K562 (cell line): ENCODE results near the gene B3GLCT. TPM values are rescaled to one million over a fixed set of nuclear protein-coding genes. Genes with fewer than 3 reads are reported as not detected.

ENCODE experiments used
- ATAC-seq: fragments of 200-7000 bp; cut with Tn5 transposase; 3 replicates; pipeline ENCODE4 v1.9.1; 2020; ENCODE audit warnings: moderate library complexity
- BruUV-seq: library from RNA; stranded (reverse); fragments of 400-500 nt; replicated peaks from 2 replicates; lab custom pipeline; 2021; lab: Mats Ljungman, UMichigan
- CTCF ChIA-PET: fragments of 300-600 bp; formaldehyde crosslinking; extraction: SDS; loops from one replicate; lab custom pipeline; 2021; ENCODE audit warnings: low intra/inter-chr PET ratio; lab: Yijun Ruan, JAX
- POLR2A ChIA-PET: fragments of 300-600, 350-650 bp; sonication (Branson Sonifier 250); formaldehyde crosslinking; extraction: SDS; loops from one replicate; lab custom pipeline; 2021; ENCODE audit warnings: antibody characterized with exemption, inconsistent platforms; lab: Yijun Ruan, JAX
- DNase-seq, 4 experiments: peaks; one replicate each; pipeline versions ENCODE4 v3.0.0 to v3.0.0-alpha.2; 2011 to 2018; ENCODE audit warnings: low spot score in 3 of 4, mixed read lengths in 3 of 4; ENCODE audit errors: extremely low read depth in 1 of 4
- FAIRE-seq: peaks from 2 replicates; lab custom pipeline; 2011; peaks lifted over from hg19 to GRCh38; lab: Jason Lieb, UNC
- H2AFZ ChIP-seq: 2 replicates; pipeline ENCODE4 v1.6.0; 2011; ENCODE audit warnings: low read depth, low read length, control low read depth, inconsistent platforms
- H3K27ac ChIP-seq: fragments of 200-600 bp; 3 replicates; pipeline ENCODE4 v1.8.0; 2011; ENCODE audit warnings: low read depth, mild to moderate bottlenecking, control low read depth, inconsistent platforms, low read length, moderate library complexity, mixed read lengths; ENCODE audit errors: extremely low read depth
- H3K27me3 ChIP-seq, 2 experiments: fragments of 300-600 bp in 1 of 2; 2 replicates in 1 of 2; 3 replicates in 1 of 2; pipeline versions ENCODE4 v1.6.0 to v1.8.0; 2011; ENCODE audit warnings: inconsistent platforms in 2 of 2, low read length in 2 of 2, mild to moderate bottlenecking in 1 of 2, mixed read lengths in 1 of 2, moderate library complexity in 1 of 2; ENCODE audit not compliant: control insufficient read depth in 2 of 2, insufficient read depth in 2 of 2
- H3K36me3 ChIP-seq: fragments of 300-600 bp; 3 replicates; pipeline ENCODE4 v1.8.0; 2011; ENCODE audit warnings: mild to moderate bottlenecking, low read length, inconsistent platforms; ENCODE audit not compliant: control insufficient read depth, insufficient read depth
- H3K4me1 ChIP-seq, 2 experiments: fragments of 200-600 bp in 1 of 2; replicated peaks in 1 of 2; 2 replicates in 1 of 2; 3 replicates in 1 of 2; pipeline versions ENCODE4 v1.5.1 to v1.8.0; 2011; ENCODE audit warnings: inconsistent platforms in 2 of 2, low read length in 2 of 2, mild to moderate bottlenecking in 1 of 2, mixed read lengths in 1 of 2, moderate library complexity in 1 of 2; ENCODE audit not compliant: control insufficient read depth in 2 of 2, insufficient read depth in 2 of 2
- H3K4me2 ChIP-seq: 2 replicates; pipeline ENCODE4 v1.6.1; 2011; ENCODE audit warnings: low read length, control low read depth, inconsistent platforms, mixed read lengths; ENCODE audit not compliant: insufficient read depth
- H3K4me3 ChIP-seq: fragments of 200-600 bp; sonication (generic), shearing (Covaris generic); 2 replicates; pipeline ENCODE4 v1.5.1; 2016; ENCODE audit warnings: control low read depth, inconsistent platforms
- H3K79me2 ChIP-seq: fragments of 200-600 bp; 3 replicates; pipeline ENCODE4 v1.8.0; 2011; ENCODE audit warnings: low read length, inconsistent platforms; ENCODE audit not compliant: control insufficient read depth, insufficient read depth
- H3K9ac ChIP-seq, 2 experiments: 2 replicates each; pipeline versions ENCODE4 v1.6.0 to v1.6.1; 2011; ENCODE audit warnings: low read depth in 2 of 2, low read length in 2 of 2, control low read depth in 1 of 2, inconsistent platforms in 1 of 2, mild to moderate bottlenecking in 1 of 2, mixed read lengths in 1 of 2; ENCODE audit not compliant: insufficient read depth in 1 of 2
- H3K9me1 ChIP-seq: one replicate; pipeline ENCODE4 v1.6.0; 2011; ENCODE audit warnings: inconsistent platforms, mild to moderate bottlenecking, low read length, moderate library complexity; ENCODE audit not compliant: control insufficient read depth, insufficient read depth
- H3K9me3 ChIP-seq: replicated peaks from 2 replicates; pipeline ENCODE4 v1.5.1; 2011; ENCODE audit warnings: low read depth, low read length, inconsistent platforms; ENCODE audit not compliant: control insufficient read depth, insufficient read depth
- H4K20me1 ChIP-seq: replicated peaks from 2 replicates; pipeline ENCODE4 v1.6.1; 2011; ENCODE audit warnings: low read length, inconsistent platforms, mixed read lengths; ENCODE audit not compliant: control insufficient read depth, insufficient read depth
- ARID2 ChIP-seq: fragments of 450-650 bp; IDR thresholded peaks from 2 replicates; pipeline ENCODE4 v1.6.1; 2017; ENCODE audit warnings: antibody characterized with exemption, mild to moderate bottlenecking
- BMI1 ChIP-seq: fragments of 150-350 bp; IDR thresholded peaks from 2 replicates; pipeline ENCODE4 v1.6.1; 2014; ENCODE audit warnings: low read length
- CBX3 ChIP-seq, 2 experiments: IDR thresholded peaks; 1 replicate in 1 of 2; 2 replicates in 1 of 2; pipeline ENCODE4 v1.6.1; 2012; ENCODE audit warnings: inconsistent platforms in 2 of 2, low read length in 2 of 2, borderline replicate concordance in 1 of 2, control low read depth in 1 of 2
- CREB1 ChIP-seq, 2 experiments: sonication (generic) in 1 of 2; formaldehyde crosslinking in 1 of 2; IDR thresholded peaks; 2 replicates each; pipeline versions ENCODE4 v1.6.1 to v1.8.0; 2012 to 2022; ENCODE audit warnings: inconsistent platforms in 1 of 2, mild to moderate bottlenecking in 1 of 2, missing genetic modification reagents in 1 of 2, moderate library complexity in 1 of 2
- ETV5 ChIP-seq: sonication (generic); formaldehyde crosslinking; IDR thresholded peaks from 2 replicates; pipeline ENCODE4 v1.4.0; 2020; ENCODE audit warnings: low read depth, mild to moderate bottlenecking, missing genetic modification reagents
- HNRNPK ChIP-seq: fragments of 200-400 bp; formaldehyde crosslinking; IDR thresholded peaks from one replicate; pipeline ENCODE4 v1.6.1; 2018; ENCODE audit warnings: mild to moderate bottlenecking, low read depth, low read length; ENCODE audit not compliant: poor library complexity, severe bottlenecking
- JUNB ChIP-seq: fragments of 450-650 bp; formaldehyde crosslinking; conservative IDR thresholded peaks from 2 replicates; pipeline ENCODE4 v1.4.0; 2020; ENCODE audit warnings: mild to moderate bottlenecking
- KLF16 ChIP-seq: IDR thresholded peaks from 2 replicates; pipeline ENCODE4 v1.6.1; 2016; ENCODE audit warnings: antibody characterized with exemption
- MYBL2 ChIP-seq, 2 experiments: fragments of 450-650 bp in 1 of 2; sonication (generic) in 1 of 2; formaldehyde crosslinking in 1 of 2; IDR thresholded peaks; 2 replicates each; pipeline versions ENCODE4 v1.6.1 to v1.8.1; 2017 to 2022; ENCODE audit warnings: borderline replicate concordance in 1 of 2, inconsistent platforms in 1 of 2, low read depth in 1 of 2, mild to moderate bottlenecking in 1 of 2, missing genetic modification reagents in 1 of 2, moderate library complexity in 1 of 2
- NFIC ChIP-seq: fragments of 450-650 bp; IDR thresholded peaks from 2 replicates; pipeline ENCODE4 v1.6.1; 2017; ENCODE audit warnings: mild to moderate bottlenecking, inconsistent platforms
- PHF8 ChIP-seq: fragments of 200-600 bp; sonication (generic); IDR thresholded peaks from 2 replicates; pipeline ENCODE4 v1.6.1; 2012; ENCODE audit warnings: mixed run types, mild to moderate bottlenecking, inconsistent platforms, low read length, moderate library complexity, borderline replicate concordance
- RBM22 ChIP-seq: fragments of 200-400 bp; formaldehyde crosslinking; IDR thresholded peaks from 2 replicates; pipeline ENCODE4 v1.6.1; 2018; ENCODE audit warnings: low read length, low read depth; ENCODE audit not compliant: poor library complexity, severe bottlenecking
- SP2 ChIP-seq: IDR thresholded peaks from 2 replicates; pipeline ENCODE4 v1.6.1; 2011; ENCODE audit warnings: mild to moderate bottlenecking, low read depth, low read length, moderate library complexity; ENCODE audit not compliant: poor library complexity, severe bottlenecking; ENCODE audit errors: extremely low read depth
- VEZF1 ChIP-seq: fragments of 200-800 bp; sonication (Bioruptor generic); IDR thresholded peaks from 2 replicates; pipeline ENCODE4 v1.6.1; 2017; ENCODE audit warnings: missing genetic modification characterization, missing compliant biosample characterization
- ZFP30 ChIP-seq: fragments of 250-450 bp; sonication (Bioruptor Pico); IDR thresholded peaks from 2 replicates; pipeline ENCODE4 v1.8.0; 2022; ENCODE audit warnings: moderate library complexity, mild to moderate bottlenecking, inconsistent platforms, borderline replicate concordance
- WGBS: fragments of 100-300 bp; shearing (Covaris generic); methylation state at CpG from one replicate; pipeline ENCODE4 v1.1.6; 2016; ENCODE audit warnings: low coverage, mixed read lengths; ENCODE audit not compliant: insufficient coverage; ENCODE audit errors: missing lambda C conversion rate; 5-methylcytosine and 5-hydroxymethylcytosine counted together
- in situ Hi-C: fragments of 300-500 bp; cut with MboI; formaldehyde crosslinking; loops from 4 replicates; pipeline ENCODE4 v1.15.0; 2018; ENCODE audit warnings: inconsistent platforms, mixed read lengths
- intact Hi-C: fragments of 100-400 bp; cut with micrococcal nuclease; formaldehyde crosslinking; loops from 2 replicates; pipeline ENCODE4 v1.14.2; 2022
- polyA plus RNA-seq, 8 experiments: library from polyadenylated mRNA; depleted of rRNA in 4 of 8; stranded (reverse) in 5 of 8; unstranded in 3 of 8; fragments of >200 nt; fragmentation: Nextera tagmentation in 2 of 8; fragmentation: Illumina TruSeq in 1 of 8; extraction: Ambion mirVana in 2 of 8; extraction: Trizol in 1 of 8; gene quantifications; 2 replicates each; pipeline versions ENCODE4 v1.2.1 to v1.2.3, GENCODE V29; 2011 to 2014; ENCODE audit warnings: inconsistent platforms in 1 of 8, missing spikeins in 1 of 8
- total RNA-seq, 7 experiments: library from RNA; depleted of rRNA in 6 of 7; stranded (reverse); fragments of >200 nt in 6 of 7; fragmentation: Illumina TruSeq in 2 of 7; extraction: Trizol in 2 of 7; gene quantifications; 2 replicates each; pipeline versions ENCODE4 v1.2.1 to v1.2.3, GENCODE V29; 2011 to 2021; ENCODE audit warnings: low replicate concordance in 1 of 7

The B3GLCT gene
- total and polyA plus RNA-seq, 9 of the 15 experiments (the other 6 are each of a cell fraction or from before 2014, with no cell fraction given), result 1.1 to 5.1 (median 2.9) TPM

GRCh38 chr13:31334547-31334946 is 134.8 kb downstream of the B3GLCT start:
- in situ Hi-C loops (no loop called here), intact Hi-C loops (no loop called here)
- TF ChIP-seq BMI1 (no peak), ZFP30 (CRISPR knock-in tag) (no peak), SP2 (no peak)
- H4K20me1 ChIP-seq, result no peaks in the 10 kb centered on the region
- no peak overlapping the region for H3K9ac ChIP-seq
- CTCF ChIA-PET, result no interaction called here
- H3K4me2 ChIP-seq, result no peak overlapping the region
- H3K4me1 ChIP-seq, result no peaks in the 10 kb centered on the region
- no peaks in the 10 kb centered on the region for H3K79me2 ChIP-seq
- 0% methylated on average over 1 of the region's 1 CpG for WGBS
- ATAC-seq (no peak), FAIRE-seq (no peak), DNase-seq (no peak)
- no peak overlapping the region for H3K4me3 ChIP-seq
- H3K9me3 ChIP-seq, result no peaks in the 10 kb centered on the region
- BruUV-seq, result no TSS peak
- POLR2A ChIA-PET, result no interaction called here
- H3K36me3 ChIP-seq, result no peaks in the 10 kb centered on the region
- no peak overlapping the region for H3K27ac ChIP-seq
- no peaks in the 10 kb centered on the region for H3K9me1 ChIP-seq
- no peak overlapping the region for H2AFZ ChIP-seq
- no peaks in the 10 kb centered on the region for H3K27me3 ChIP-seq

DNA sequence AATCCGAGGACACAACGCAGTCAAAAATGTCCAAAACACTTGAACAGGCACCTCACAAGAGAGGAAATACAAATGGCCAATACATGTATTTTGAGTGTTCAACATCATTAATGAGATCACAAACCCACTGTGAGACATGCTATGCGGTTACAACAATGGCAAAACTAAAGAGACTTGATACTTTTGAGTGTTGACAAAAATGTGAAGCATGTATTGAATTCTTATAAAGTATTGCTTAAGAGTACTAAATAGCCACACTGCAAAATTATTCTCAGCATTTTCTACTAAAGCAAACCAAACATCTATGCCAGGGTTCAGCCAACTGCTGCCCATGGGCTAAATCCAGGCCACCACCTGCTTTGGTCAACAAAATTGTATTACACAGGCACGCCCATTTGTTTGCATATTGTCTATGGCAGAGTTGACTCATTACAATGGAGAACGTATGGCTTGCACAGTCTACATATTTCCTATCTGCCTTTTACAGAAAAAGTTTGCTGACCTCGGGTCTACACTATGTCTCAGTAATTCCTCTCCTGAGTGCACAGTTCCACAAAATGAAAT is 135.3 kb downstream of the B3GLCT start:
- no peaks in the 10 kb centered on the region for H3K9me3 ChIP-seq
- H4K20me1 ChIP-seq, result no peaks in the 10 kb centered on the region
- DNase-seq (no peak), FAIRE-seq (no peak), ATAC-seq (no peak)
- H3K36me3 ChIP-seq, result no peaks in the 10 kb centered on the region
- no peak overlapping the region for H3K4me2 ChIP-seq
- H3K9me1 ChIP-seq, result no peaks in the 10 kb centered on the region
- H3K79me2 ChIP-seq, result no peaks in the 10 kb centered on the region
- H3K27me3 ChIP-seq, result no peaks in the 10 kb centered on the region
- no peaks in the 10 kb centered on the region for H3K4me1 ChIP-seq
- intact Hi-C loops, result no loop called here
- BruUV-seq, result no TSS peak
- ChIA-PET POLR2A (no interaction called here), CTCF (no interaction called here)
- no peak overlapping the region for H2AFZ ChIP-seq
- 3% methylated on average over 6 of the region's 6 CpGs for WGBS
- in situ Hi-C loops, result no loop called here
- no peak overlapping the region for H3K9ac ChIP-seq
- H3K27ac ChIP-seq, result no peak overlapping the region
- no peak overlapping the region for H3K4me3 ChIP-seq
- TF ChIP-seq ARID2, result no peak
- no peak for TF ChIP-seq CREB1 (IDR thresholded peaks at IDR 0.05)
- no peak for TF ChIP-seq CREB1 (CRISPR knock-in tag; IDR thresholded peaks at IDR 0.05)
- no peak for TF ChIP-seq VEZF1
- TF ChIP-seq RBM22, result no peak
- no peak for TF ChIP-seq ETV5 (CRISPR knock-in tag)
- TF ChIP-seq JUNB (CRISPR knock-in tag), result no peak
- no peak for TF ChIP-seq HNRNPK
- no peak for TF ChIP-seq KLF16
- TF ChIP-seq MYBL2 (IDR thresholded peaks at IDR 0.05; ENCODE audit: low read depth), result no peak
- TF ChIP-seq MYBL2 (CRISPR knock-in tag; IDR thresholded peaks at IDR 0.05; ENCODE audit: borderline replicate concordance), result no peak
- no peak for TF ChIP-seq PHF8
- no peak for TF ChIP-seq NFIC
- no peak for TF ChIP-seq CBX3 (IDR thresholded peaks at IDR 0.05; ENCODE audit: borderline replicate concordance in 1 of 2, low read length in 2 of 2)
